Measurements from ENCODE around the gene ENOX1. TPM values are rescaled to one million over a fixed set of nuclear protein-coding genes. Genes with fewer than 3 reads are reported as not detected.
A peak's percentile ranks its signal among the peaks of the same experiment; 100 is the strongest.

Gene ENOX1
- total and polyA plus RNA-seq, 2 donors (not counting 3 experiments of a cell fraction or from before 2014, with no cell fraction given), result 0.17 to 0.97 TPM

- FAIRE-seq (no peak), DNase-seq (ENCODE audit: low read depth, low spot score) (peak; percentile 21)
- BruUV-seq (replicated peaks), result no TSS peak
- peak overlapping the region in 1 of 3 experiments; percentile 60 for H3K4me3 ChIP-seq (replicated peaks in 1 of 3; ENCODE audit: insufficient read depth in 1 of 3, low read depth in 1 of 3, low read length in 3 of 3)
- peak overlapping the region; percentile 5 for H3K27ac ChIP-seq (ENCODE audit: insufficient read depth, low read depth, low read length)
- no peaks in the 10 kb centered on the region for H3K9me3 ChIP-seq (replicated peaks; ENCODE audit: control insufficient read depth, insufficient read depth, low read length)
- H3K9me1 ChIP-seq (replicated peaks; ENCODE audit: control insufficient read depth, extremely low read depth, insufficient read depth, low read length), result no peaks in the 10 kb centered on the region
- H4K20me1 ChIP-seq (replicated peaks; ENCODE audit: control insufficient read depth, extremely low read depth, insufficient read depth, low read length), result no peaks in the 10 kb centered on the region
- ChIA-PET POLR2A (no interaction called here), CTCF (interaction anchor here (0.6 to 4.7 kb wide), 60 partner anchors 9 to 1471 kb away, joined by 3 to 168 read pairs (median 4); partner anchors contain the start of genes CCDC122, ENOX1 and LACC1)
- peaks cover 7% of the 10 kb centered on the region for H3K4me1 ChIP-seq (ENCODE audit: control insufficient read depth, extremely low read depth, insufficient read depth, low read length)
- H3K79me2 ChIP-seq (ENCODE audit: control insufficient read depth, insufficient read depth, low read length), result no peaks in the 10 kb centered on the region
- intact Hi-C loops (cut with micrococcal nuclease) (loop anchor here (5.0 kb wide), 2 partner anchors 42 to 67 kb away; no protein-coding TSS in a partner anchor), dilution Hi-C loops (cut with MboI; ENCODE audit: extremely low pct_ligation_motif_present, low sequenced_read_pairs) (no loop called here)
- H3K36me3 ChIP-seq (ENCODE audit: control insufficient read depth in 2 of 2, extremely low read depth in 1 of 2, insufficient read depth in 2 of 2, low read length in 2 of 2), result no peaks in the 10 kb centered on the region
- TF ChIP-seq MAX (IDR thresholded peaks at IDR 0.05; ENCODE audit: insufficient read depth, insufficient read length), result no peak
- TF ChIP-seq FOS (IDR thresholded peaks at IDR 0.05; ENCODE audit: borderline replicate concordance, insufficient read depth, low read length), result peak; percentile 80
- H3K4me2 ChIP-seq (ENCODE audit: insufficient read depth, low read length), result peak overlapping the region; percentile 61
- peak overlapping the region; percentile 75 for H2AFZ ChIP-seq (ENCODE audit: low read depth, low read length)
- H3K9ac ChIP-seq (replicated peaks; ENCODE audit: extremely low read depth, insufficient read depth, low read length), result no peak overlapping the region
- no peaks in the 10 kb centered on the region for H3K27me3 ChIP-seq (ENCODE audit: control insufficient read depth in 2 of 2, insufficient read depth in 2 of 2, low read length in 2 of 2)
Measured at GRCh38 chr13:43805071-43805468, 18.3 kb upstream of the ENOX1 start.

- no peaks in the 10 kb centered on the region for H3K9me1 ChIP-seq (replicated peaks; ENCODE audit: control insufficient read depth, extremely low read depth, insufficient read depth, low read length)
- peak overlapping the region; percentile 61 for H3K4me2 ChIP-seq (ENCODE audit: insufficient read depth, low read length)
- peak overlapping the region in 1 of 3 experiments; percentile 60 for H3K4me3 ChIP-seq (replicated peaks in 1 of 3; ENCODE audit: insufficient read depth in 1 of 3, low read depth in 1 of 3, low read length in 3 of 3)
- peaks cover 7% of the 10 kb centered on the region for H3K4me1 ChIP-seq (ENCODE audit: control insufficient read depth, extremely low read depth, insufficient read depth, low read length)
- no peaks in the 10 kb centered on the region for H3K79me2 ChIP-seq (ENCODE audit: control insufficient read depth, insufficient read depth, low read length)
- ChIA-PET CTCF (interaction anchor here (0.6 to 4.7 kb wide), 62 partner anchors 8 to 1471 kb away, joined by 3 to 168 read pairs (median 4); partner anchors contain the start of genes CCDC122, ENOX1 and LACC1), POLR2A (no interaction called here)
- no peak overlapping the region for H3K9ac ChIP-seq (replicated peaks; ENCODE audit: extremely low read depth, insufficient read depth, low read length)
- H3K36me3 ChIP-seq (ENCODE audit: control insufficient read depth in 2 of 2, extremely low read depth in 1 of 2, insufficient read depth in 2 of 2, low read length in 2 of 2), result no peaks in the 10 kb centered on the region
- TF ChIP-seq CTCF (IDR thresholded peaks at IDR 0.05; ENCODE audit: extremely low read depth in 1 of 2, insufficient read depth in 1 of 2, low read depth in 1 of 2, low read length in 2 of 2) (peak; percentile 6 to 19), POLR2AphosphoS5 (IDR thresholded peaks at IDR 0.05; ENCODE audit: insufficient read depth, low read depth, low read length) (no peak)
- no peaks in the 10 kb centered on the region for H3K27me3 ChIP-seq (ENCODE audit: control insufficient read depth in 2 of 2, insufficient read depth in 2 of 2, low read length in 2 of 2)
- intact Hi-C loops (cut with micrococcal nuclease) (loop anchor here (1.0 to 5.0 kb wide), 7 partner anchors 43 to 1209 kb away; no protein-coding TSS in a partner anchor), dilution Hi-C loops (cut with MboI; ENCODE audit: extremely low pct_ligation_motif_present, low sequenced_read_pairs) (no loop called here)
- H2AFZ ChIP-seq (ENCODE audit: low read depth, low read length), result peak overlapping the region; percentile 75
- no peaks in the 10 kb centered on the region for H3K9me3 ChIP-seq (replicated peaks; ENCODE audit: control insufficient read depth, insufficient read depth, low read length)
- BruUV-seq (replicated peaks), result no TSS peak
- DNase-seq (ENCODE audit: low read depth, low spot score), result peak; percentile 83
- H3K27ac ChIP-seq (ENCODE audit: insufficient read depth, low read depth, low read length), result peak overlapping the region; percentile 5
- H4K20me1 ChIP-seq (replicated peaks; ENCODE audit: control insufficient read depth, extremely low read depth, insufficient read depth, low read length), result no peaks in the 10 kb centered on the region
- no peak for FAIRE-seq
Measured at GRCh38 chr13:43804461-43805070, 17.8 kb upstream of the ENOX1 start.
